ENCODE data around the gene SSH3. TPM values are rescaled to one million over a fixed set of nuclear protein-coding genes. Genes with fewer than 3 reads are reported as not detected.
A peak's percentile ranks its signal among the peaks of the same experiment; 100 is the strongest.

SSH3 gene
- total RNA-seq, 2 donors from 2014 or later, result 11.6 to 16.5 TPM

DNA sequence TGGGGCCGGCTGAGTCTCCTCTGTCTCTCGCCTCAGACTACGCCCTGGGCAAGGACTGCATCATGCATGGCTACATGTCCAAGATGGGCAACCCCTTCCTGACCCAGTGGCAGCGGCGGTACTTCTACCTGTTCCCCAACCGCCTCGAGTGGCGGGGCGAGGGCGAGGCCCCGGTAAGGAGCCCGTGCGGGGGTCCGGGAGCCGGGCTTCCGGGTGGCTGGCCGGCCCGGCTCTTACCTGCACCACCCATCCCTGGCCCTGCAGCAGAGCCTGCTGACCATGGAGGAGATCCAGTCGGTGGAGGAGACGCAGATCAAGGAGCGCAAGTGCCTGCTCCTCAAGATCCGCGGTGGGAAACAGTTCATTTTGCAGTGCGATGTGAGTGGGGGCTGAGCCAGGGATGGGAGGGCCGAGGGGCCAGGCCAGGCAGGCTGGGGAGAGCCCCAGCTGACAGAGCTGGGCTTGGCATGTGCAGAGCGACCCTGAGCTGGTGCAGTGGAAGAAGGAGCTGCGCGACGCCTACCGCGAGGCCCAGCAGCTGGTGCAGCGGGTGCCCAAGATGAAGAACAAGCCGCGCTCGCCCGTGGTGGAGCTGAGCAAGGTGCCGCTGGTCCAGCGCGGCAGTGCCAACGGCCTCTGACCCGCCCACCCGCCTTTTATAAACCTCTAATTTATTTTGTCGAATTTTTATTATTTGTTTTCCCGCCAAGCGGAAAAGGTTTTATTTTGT lies 18.4 kb upstream of the SSH3 start:
- H3K27ac Mint-ChIP-seq, result peak overlapping the region; percentile 9 to 98
- peaks cover 19 to 30% of the 10 kb centered on the region in 2 donors for H3K36me3 Mint-ChIP-seq
- DNase-seq (ENCODE audit: low spot score in 2 of 2), result no peak
- ATAC-seq, result no peak
- H3K9me3 Mint-ChIP-seq, result no peaks in the 10 kb centered on the region

- no peak for ATAC-seq
- Mint-ChIP-seq H3K27ac (peak overlapping the region; percentile 97 to 98), H3K9me3 (no peaks in the 10 kb centered on the region), H3K36me3 (peaks cover 22 to 27% of the 10 kb centered on the region in 2 donors)
- DNase-seq (ENCODE audit: low spot score in 2 of 2), result no peak
Observed at GRCh38 chr11:67285541-67286498, 17.5 kb upstream of the SSH3 start.

DNA sequence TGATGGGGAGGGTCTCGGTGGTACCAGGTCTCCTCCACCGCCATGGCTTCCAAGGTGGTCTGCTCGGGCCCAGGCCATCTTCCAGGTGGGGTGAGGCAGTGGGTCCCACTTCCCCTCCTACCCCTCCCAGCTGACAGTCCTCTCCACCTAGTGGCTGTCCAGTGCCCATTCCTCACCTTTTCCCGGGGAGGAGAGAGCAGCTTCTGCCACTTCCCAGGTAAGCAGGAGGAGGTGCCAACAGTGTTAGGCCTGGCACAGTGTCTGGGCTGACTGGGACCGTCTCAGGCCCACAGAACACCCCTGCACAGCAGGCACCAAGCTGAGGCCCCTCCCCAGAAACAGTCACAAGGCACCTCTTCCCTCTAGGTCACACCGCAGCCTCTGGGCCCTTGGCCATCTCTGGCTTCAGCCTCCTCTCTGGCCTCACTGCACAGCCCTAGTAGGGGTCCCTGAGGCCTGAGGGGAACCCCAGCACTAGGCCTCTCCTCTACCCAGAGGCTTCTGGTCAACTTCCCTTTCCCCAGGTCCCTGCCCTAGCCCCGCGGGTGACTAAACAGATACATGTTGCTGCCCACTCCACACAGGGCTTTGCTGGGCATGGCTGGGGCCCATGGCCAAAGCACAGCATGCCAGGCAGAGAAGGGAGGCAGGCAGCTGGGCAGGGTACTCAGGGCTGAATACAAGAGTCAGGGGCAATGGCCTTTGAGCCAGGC lies 16.6 kb upstream of the SSH3 start:
- Mint-ChIP-seq H3K9me3 (no peaks in the 10 kb centered on the region), H3K36me3 (peaks cover 23 to 27% of the 10 kb centered on the region in 2 donors), H3K27ac (peak overlapping the region; percentile 97 to 98)
- peak in 1 of 2 donors; percentile 9 for ATAC-seq
- DNase-seq (ENCODE audit: low spot score in 2 of 2), result no peak

DNA sequence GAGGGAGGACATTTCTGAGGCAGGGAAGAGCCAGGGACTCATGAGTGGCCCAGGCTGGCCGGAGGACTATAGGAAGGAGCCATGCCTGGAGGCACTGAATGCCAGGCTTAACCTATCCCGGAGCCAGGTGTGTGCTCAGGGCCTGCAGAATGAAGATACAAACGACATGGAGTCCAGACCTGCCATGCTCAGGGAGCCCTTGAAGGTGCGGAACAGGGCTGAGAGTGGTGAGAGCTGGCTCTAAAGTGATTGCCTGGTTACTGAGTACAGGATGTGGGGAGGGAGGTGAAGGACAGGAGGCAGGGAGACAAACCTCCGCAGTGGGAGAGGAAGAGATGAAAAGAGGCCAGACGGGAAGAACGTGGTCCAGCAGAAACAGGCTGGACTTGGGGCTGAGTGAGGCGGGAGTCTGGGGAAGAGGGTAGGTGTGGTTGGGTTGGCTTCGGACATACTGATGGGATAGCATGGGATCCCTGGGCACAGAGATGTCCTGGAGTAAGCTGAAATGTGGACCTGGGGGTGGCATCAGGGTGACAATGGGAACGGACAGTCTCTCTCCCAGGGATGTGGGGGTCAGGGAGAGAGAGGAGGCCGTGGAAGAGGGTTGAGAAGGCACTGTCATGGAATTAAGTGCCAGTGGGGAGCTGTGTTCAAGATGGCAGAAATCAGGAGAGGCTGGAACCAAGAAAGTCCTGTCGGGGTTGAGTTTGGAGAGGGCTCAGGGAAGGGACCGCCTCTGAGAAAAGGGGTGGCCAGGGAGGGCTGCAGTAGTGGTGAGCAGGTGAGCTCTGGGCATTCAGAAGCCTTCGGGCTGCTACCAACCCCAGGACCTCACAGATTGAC lies 15.8 kb upstream of the SSH3 start:
- ATAC-seq, result peak in 1 of 2 donors; percentile 24
- no peak for DNase-seq (ENCODE audit: low spot score in 2 of 2)
- Mint-ChIP-seq H3K9me3 (no peaks in the 10 kb centered on the region), H3K36me3 (peaks cover 24 to 27% of the 10 kb centered on the region in 2 donors), H3K27ac (peak overlapping the region; percentile 97 to 98)

DNA sequence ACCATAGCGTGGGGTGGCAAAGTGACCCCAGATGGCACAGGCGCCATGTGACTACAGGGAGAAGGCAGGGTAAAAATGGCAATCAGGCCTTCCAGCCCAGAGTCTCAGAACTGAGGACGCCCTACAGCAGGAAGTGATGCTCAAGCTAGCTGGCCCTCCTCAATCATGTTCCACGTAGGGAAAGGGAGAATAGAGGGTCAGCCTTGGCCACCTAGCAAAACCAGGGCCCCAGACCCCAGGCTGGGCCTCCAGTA lies 15.2 kb upstream of the SSH3 start:
- Mint-ChIP-seq H3K27ac (peak overlapping the region; percentile 97 to 98), H3K36me3 (peaks cover 25 to 32% of the 10 kb centered on the region in 2 donors), H3K9me3 (no peaks in the 10 kb centered on the region)
- no peak for DNase-seq (ENCODE audit: low spot score in 2 of 2)
- ATAC-seq, result no peak

DNA sequence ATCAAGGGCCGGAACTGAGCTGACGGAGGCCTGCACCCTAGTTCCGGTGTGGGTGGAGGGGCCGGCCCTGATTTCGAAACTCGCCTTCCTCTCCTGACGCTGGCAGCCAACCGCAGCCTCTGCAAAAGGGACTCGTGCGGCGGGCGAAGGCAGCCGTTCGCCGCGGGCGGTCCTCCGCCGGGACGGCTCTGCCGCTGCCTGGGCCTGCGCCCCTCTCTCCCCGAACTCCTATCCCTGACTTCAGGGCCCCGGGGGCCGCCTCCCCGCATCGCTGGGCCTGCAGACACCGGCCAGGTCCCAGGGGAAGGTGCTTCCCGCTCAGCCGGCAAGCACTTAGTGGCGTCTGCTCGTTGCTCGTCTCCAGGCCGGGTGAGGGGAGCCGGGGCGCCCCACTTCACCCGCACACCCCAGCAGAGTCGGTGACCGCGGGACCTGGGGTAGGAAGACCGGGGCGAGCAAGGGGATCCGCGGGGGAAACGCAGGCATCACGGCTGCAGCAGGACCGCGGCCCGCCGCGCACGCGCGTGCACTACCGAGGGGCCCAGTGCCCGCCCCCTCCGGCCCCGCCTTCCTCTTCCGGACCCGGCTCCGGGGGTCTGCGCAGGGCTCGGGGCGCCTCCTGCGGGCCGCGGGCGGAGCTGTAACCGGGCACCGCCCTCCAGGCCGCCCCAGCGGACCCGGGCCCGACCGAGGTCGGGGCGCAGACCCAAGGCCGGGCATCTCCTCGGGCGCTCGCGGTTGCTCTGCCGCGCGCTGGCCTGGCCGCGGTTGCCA lies 14.7 kb upstream of the SSH3 start:
- ATAC-seq (peak; percentile 73 to 77), DNase-seq (ENCODE audit: low spot score in 2 of 2) (peak; percentile 87 to 95)
- peak overlapping the region; percentile 97 to 98 for H3K27ac Mint-ChIP-seq
- no peaks in the 10 kb centered on the region for H3K9me3 Mint-ChIP-seq
- peaks cover 25 to 35% of the 10 kb centered on the region in 2 donors for H3K36me3 Mint-ChIP-seq

DNA sequence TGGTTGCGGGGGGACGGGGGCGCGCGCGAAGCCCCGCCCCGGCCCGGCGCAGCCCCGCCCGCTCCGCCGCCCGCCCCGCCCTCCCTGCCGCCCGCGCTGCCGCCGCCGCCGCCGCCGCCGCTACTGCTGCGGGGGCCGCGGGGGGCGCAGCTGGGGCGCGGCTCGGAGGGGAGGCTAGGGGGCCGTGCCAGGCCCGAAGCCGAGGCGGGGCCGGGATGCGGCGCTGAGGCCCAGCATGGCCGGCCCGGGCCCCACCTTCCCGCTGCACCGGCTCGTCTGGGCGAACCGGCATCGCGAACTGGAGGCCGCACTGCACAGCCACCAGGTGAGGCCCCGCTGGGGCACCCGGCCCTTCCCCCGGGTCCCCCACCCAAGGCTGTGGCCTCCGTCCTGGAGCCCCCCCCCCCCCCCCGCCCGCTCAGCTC lies 14.1 kb upstream of the SSH3 start, which contains the start of gene ANKRD13D:
TSS of gene ANKRD13D (plus strand) at position 78 of the 425 bp plus-strand sequence. CDS start at position 236, 158 bp downstream.
- H3K27ac Mint-ChIP-seq, result peak within 1 kb of the TSS; percentile 98
- no peak for ATAC-seq
- peaks cover 19 to 41% of the 10 kb centered on the region in 2 donors for H3K36me3 Mint-ChIP-seq
- no peak for DNase-seq (ENCODE audit: low spot score in 2 of 2)
- H3K9me3 Mint-ChIP-seq, result no peaks in the 10 kb centered on the region

DNA sequence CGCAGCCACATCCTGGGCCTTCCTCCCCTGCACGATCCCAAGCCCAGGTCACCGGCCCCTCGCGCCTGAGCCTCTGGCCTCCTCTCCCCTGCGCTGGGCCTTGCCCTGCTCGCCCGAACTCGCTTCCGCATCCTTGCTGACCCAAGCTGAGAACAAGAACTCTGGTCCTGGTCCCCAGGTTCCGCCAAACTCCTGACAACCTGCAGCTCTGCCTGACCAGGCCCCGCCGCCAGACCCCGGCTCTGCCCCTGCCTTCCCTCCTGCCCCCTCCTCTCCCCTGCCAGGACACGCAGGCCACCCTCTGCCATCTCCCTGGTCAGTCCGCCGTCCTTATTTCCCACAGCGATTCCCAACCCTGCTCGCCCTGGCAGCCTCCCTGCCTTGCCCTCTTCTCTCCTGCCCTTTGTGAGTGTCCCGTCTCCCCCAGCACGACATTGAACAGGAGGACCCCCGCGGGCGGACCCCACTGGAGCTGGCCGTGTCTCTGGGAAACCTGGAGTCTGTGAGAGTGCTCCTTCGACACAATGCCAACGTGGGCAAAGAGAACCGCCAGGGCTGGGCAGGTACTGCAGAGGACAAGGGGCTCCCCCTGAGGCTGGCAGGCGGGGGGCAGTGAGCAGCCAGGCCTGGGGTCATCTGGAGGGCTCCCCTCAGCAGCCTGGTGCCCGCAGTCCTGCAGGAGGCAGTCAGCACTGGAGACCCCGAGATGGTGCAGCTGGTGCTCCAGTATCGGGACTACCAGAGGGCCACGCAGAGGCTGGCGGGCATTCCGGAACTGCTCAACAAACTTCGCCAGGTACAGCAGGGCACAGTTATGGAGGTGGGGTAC lies 13.5 kb upstream of the SSH3 start:
- no peaks in the 10 kb centered on the region for H3K9me3 Mint-ChIP-seq
- ATAC-seq, result peak in 1 of 2 donors; percentile 1
- H3K36me3 Mint-ChIP-seq, result peaks cover 19 to 47% of the 10 kb centered on the region in 2 donors
- peak overlapping the region; percentile 91 to 98 for H3K27ac Mint-ChIP-seq
- no peak for DNase-seq (ENCODE audit: low spot score in 2 of 2)

DNA sequence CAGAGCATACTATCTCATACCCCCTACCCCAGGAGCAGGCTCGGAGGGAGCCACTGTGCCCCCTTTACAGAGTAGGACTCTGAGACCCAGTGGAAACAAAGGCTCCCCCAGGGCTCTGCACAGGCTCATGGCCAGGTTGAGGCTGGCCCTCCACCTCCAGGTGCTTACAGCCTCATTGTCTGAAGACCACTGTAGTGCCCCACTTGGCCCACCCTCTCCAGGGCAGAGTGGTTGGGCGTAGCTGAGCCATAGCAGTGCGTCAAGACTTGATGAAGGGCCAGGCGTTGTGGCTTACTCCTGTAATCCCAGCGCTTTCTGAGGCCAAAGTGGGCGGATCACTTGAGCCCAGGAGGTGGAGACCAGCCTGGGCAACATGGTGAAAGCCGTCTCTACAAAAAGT lies 12.5 kb upstream of the SSH3 start:
- peak overlapping the region; percentile 88 to 91 for H3K27ac Mint-ChIP-seq
- ATAC-seq, result no peak
- no peaks in the 10 kb centered on the region for H3K9me3 Mint-ChIP-seq
- peaks cover 20 to 56% of the 10 kb centered on the region in 2 donors for H3K36me3 Mint-ChIP-seq
- no peak for DNase-seq (ENCODE audit: low spot score in 2 of 2)

DNA sequence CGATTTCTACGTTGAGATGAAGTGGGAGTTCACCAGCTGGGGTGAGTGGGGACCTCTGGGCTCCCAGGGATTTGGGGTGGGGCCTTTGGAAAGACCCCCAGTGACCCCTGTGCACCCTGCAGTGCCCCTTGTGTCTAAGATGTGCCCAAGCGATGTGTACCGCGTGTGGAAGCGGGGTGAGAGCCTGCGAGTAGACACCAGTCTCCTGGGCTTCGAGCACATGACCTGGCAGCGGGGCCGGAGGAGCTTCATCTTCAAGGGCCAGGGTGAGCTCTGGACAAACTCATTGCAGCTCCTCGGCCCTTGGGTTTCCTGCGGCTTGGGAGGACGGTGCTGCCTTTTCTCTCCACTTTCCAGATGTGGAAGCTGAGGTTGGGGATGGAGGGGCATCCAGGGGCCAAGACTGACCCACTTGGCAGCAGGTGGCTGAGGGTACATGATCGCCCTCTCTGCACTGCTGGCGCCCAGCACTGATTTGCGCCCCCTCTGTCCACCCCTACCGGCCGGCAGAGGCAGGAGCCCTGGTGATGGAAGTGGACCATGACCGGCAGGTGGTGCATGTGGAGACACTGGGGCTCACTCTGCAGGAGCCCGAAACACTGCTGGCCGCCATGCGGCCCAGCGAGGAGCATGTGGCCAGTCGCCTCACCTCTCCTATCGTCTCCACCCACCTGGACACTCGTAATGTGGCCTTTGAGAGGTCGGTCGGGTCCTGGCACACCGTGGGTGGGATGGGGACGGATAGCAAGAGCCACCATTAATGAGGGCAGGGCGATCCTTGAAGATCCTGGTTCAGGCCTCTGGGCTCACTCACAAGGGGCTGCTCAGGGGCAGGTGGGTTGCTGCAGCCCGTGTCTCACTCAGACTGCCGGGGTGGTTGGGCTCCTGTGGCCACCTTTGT lies 11.6 kb upstream of the SSH3 start:
- no peak for ATAC-seq
- DNase-seq (ENCODE audit: low spot score in 2 of 2), result no peak
- Mint-ChIP-seq H3K36me3 (peaks cover 25 to 65% of the 10 kb centered on the region in 2 donors), H3K27ac (peak overlapping the region in 1 of 2 donors; percentile 91), H3K9me3 (peaks cover 0 to 6% of the 10 kb centered on the region in 2 donors)

DNA sequence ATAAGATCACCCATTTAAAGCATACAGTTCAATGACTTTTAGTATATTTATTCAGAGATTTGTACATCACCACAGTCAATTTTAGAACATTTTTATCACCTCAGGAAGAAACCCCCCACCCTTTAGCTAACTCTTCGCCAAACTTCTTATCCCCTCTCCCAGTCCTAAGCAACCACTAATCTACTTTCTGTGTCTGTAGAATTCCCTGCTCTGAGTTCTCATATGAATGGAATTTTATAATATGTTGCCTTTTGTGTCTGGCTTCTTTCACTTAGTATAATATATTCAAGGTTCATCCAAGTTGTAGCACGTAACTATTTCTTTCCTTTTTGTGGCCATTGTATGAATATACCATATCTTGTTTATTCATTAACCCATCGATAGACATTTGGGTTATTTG lies 10.7 kb upstream of the SSH3 start:
- Mint-ChIP-seq H3K27ac (peak overlapping the region in 1 of 2 donors; percentile 4), H3K36me3 (peaks cover 26 to 64% of the 10 kb centered on the region in 2 donors), H3K9me3 (peaks cover 0 to 11% of the 10 kb centered on the region in 2 donors)
- no peak for ATAC-seq
- DNase-seq (ENCODE audit: low spot score in 2 of 2), result no peak

DNA sequence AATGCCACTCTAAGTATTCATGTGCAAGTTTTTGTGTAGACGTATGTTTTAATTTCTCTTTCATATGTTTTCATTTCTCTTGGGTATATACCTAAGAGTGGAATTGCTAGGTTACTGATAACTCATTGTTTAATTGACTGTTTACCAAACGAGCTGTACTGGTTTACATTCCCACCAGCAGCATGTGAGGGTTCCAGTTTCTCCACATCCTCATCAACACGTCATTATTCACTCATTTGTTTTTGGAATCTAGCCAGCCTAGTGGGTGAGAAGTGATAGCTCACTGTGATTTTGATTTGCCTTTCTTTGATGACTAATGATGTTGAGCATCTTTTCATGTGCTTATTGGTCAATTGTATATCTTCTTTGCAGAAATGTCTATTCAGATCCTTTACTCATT lies 10.2 kb upstream of the SSH3 start:
- Mint-ChIP-seq H3K9me3 (peaks cover 0 to 11% of the 10 kb centered on the region in 2 donors), H3K27ac (peak overlapping the region in 1 of 2 donors; percentile 4), H3K36me3 (peaks cover 26 to 64% of the 10 kb centered on the region in 2 donors)
- ATAC-seq (no peak), DNase-seq (ENCODE audit: low spot score in 2 of 2) (no peak)

DNA sequence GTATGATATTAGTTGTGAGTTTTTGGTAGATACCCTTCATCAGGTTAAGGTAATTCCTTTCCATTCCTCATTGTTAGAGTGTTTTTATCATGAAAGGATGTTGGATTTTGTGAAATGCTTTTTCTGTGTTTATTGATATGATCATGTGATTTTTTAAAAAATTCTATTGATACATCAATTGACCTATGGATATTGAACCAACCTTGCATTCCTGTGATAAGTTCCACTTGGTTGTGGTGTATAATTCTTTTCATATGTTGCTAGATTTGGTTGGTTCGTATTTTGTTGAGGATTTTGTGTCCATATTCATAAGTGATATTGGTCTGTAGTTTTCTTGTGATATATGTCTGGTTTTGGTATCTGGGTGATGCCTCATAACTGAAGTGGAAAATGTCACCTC lies 7.5 kb upstream of the SSH3 start:
- DNase-seq (ENCODE audit: low spot score in 2 of 2) (no peak), ATAC-seq (no peak)
- Mint-ChIP-seq H3K27ac (peak overlapping the region in 1 of 2 donors; percentile 75), H3K9me3 (peaks cover 0 to 11% of the 10 kb centered on the region in 2 donors), H3K36me3 (peaks cover 21 to 51% of the 10 kb centered on the region in 2 donors)

DNA sequence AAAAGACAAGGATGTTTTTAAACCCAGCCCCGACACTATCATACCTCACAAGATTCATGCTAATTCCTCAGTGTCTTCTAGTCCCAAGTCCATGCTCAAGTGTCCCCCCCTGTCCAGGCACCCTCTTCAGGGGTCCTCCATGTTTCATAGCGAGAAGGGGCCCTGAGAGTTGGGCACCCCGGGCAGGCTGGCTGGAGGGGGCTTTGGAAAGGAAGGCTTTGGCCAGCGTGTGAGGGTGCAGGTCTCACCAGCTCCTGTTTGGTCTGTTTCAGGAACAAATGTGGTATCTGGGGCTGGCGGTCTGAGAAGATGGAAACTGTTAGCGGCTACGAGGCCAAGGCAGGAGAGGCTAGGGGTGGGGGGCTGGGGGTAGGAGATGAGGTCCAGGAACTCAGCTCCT lies 4.5 kb upstream of the SSH3 start:
- no peak for DNase-seq (ENCODE audit: low spot score in 2 of 2)
- no peak for ATAC-seq
- Mint-ChIP-seq H3K9me3 (peaks cover 0 to 11% of the 10 kb centered on the region in 2 donors), H3K27ac (peak overlapping the region; percentile 73 to 76), H3K36me3 (peaks cover 16 to 34% of the 10 kb centered on the region in 2 donors)

All from activated naive CD4-positive, alpha-beta T cell treated with anti-CD3 and anti-CD28 coated beads, Interleukin-2, amount 50 U/mL, for 72 hours (primary cell).